Stimulated activated naive B cell treated with anti-CD40 and anti-IgM and Interleukin-4, amounts not matched to agents 10 μg/mL and 1 μg/mL and 100 μg/mL, for 72 hours (primary cell): ENCODE results near the gene ARL4D.
A peak's percentile ranks its signal among the peaks of the same experiment; 100 is the strongest.

ENCODE experiments used
- ATAC-seq, 2 donors: fragments of 150-1000 bp; cut with Tn5 transposase; replicated peaks; 2 replicates each; pipeline ENCODE4 v1.10.0; 2021; ENCODE audit warnings: moderate library complexity in 1 of 2
- DNase-seq: peaks from one replicate; pipeline ENCODE4 v3.0.0; 2021
- H3K27ac Mint-ChIP-seq: one replicate; pipeline ENCODE4 v1.8.0; 2022; ENCODE audit warnings: mild to moderate bottlenecking, mixed read lengths
- H3K27me3 Mint-ChIP-seq, 2 donors: one replicate each; pipeline ENCODE4 v1.8.0; 2022; ENCODE audit warnings: mixed read lengths in 2 of 2
- H3K36me3 Mint-ChIP-seq, 2 donors: one replicate each; pipeline ENCODE4 v1.8.0; 2022; ENCODE audit warnings: mixed read lengths in 2 of 2, mild to moderate bottlenecking in 1 of 2
- H3K4me1 Mint-ChIP-seq, 2 donors: one replicate each; pipeline ENCODE4 v1.8.0; 2022; ENCODE audit warnings: mixed read lengths in 2 of 2, mild to moderate bottlenecking in 1 of 2
- H3K4me3 Mint-ChIP-seq, 2 donors: one replicate each; pipeline ENCODE4 v1.8.0; 2022; ENCODE audit warnings: mild to moderate bottlenecking in 2 of 2, mixed read lengths in 2 of 2, moderate library complexity in 1 of 2
- H3K9me3 Mint-ChIP-seq, 2 donors: one replicate each; pipeline ENCODE4 v1.8.0; 2022; ENCODE audit warnings: mixed read lengths in 2 of 2, mild to moderate bottlenecking in 1 of 2

Gene ARL4D

GRCh38 chr17:43398724-43399595 lies at the start of gene ARL4D:
Gene ARL4D (plus strand): TSS chr17:43398993. CDS start chr17:43399733, 740 bp downstream.
- no peaks in the 10 kb centered on the region for H3K9me3 Mint-ChIP-seq
- no peaks in the 10 kb centered on the region for H3K36me3 Mint-ChIP-seq
- ATAC-seq: peak; percentile 83 to 85
- peak within 1 kb of the TSS; percentile 95 to 97 for H3K4me3 Mint-ChIP-seq
- peak within 1 kb of the TSS; percentile 97 for H3K27ac Mint-ChIP-seq
- peaks cover 26 to 35% of the 10 kb centered on the region in 2 donors for H3K4me1 Mint-ChIP-seq
- DNase-seq: peak; percentile 58
- H3K27me3 Mint-ChIP-seq: no peaks in the 10 kb centered on the region

- Mint-ChIP-seq H3K27me3 (no peaks in the 10 kb centered on the region), H3K9me3 (peaks cover 21 to 22% of the 10 kb centered on the region in 2 donors), H3K36me3 (peaks cover 29 to 31% of the 10 kb centered on the region in 2 donors), H3K27ac (no peak overlapping the region), H3K4me1 (peaks cover 0 to 5% of the 10 kb centered on the region in 2 donors), H3K4me3 (no peak overlapping the region)
- ATAC-seq (no peak), DNase-seq (no peak)
Observed at GRCh38 chr17:43349142-43349541, 49.7 kb upstream of the ARL4D start.

- Mint-ChIP-seq H3K27ac (peak overlapping the region; percentile 47), H3K9me3 (peaks cover 21 to 22% of the 10 kb centered on the region in 2 donors), H3K36me3 (peaks cover 27% of the 10 kb centered on the region in 2 donors), H3K4me1 (peaks cover 5% of the 10 kb centered on the region in 2 donors), H3K4me3 (no peak overlapping the region), H3K27me3 (no peaks in the 10 kb centered on the region)
- DNase-seq: no peak
- ATAC-seq: no peak
Observed at GRCh38 chr17:43350888-43351361, 47.9 kb upstream of the ARL4D start.

- DNase-seq (no peak), ATAC-seq (no peak)
- no peaks in the 10 kb centered on the region for H3K27me3 Mint-ChIP-seq
- peaks cover 5 to 8% of the 10 kb centered on the region in 2 donors for H3K4me1 Mint-ChIP-seq
- peaks cover 21 to 22% of the 10 kb centered on the region in 2 donors for H3K9me3 Mint-ChIP-seq
- peaks cover 27% of the 10 kb centered on the region in 2 donors for H3K36me3 Mint-ChIP-seq
- no peak overlapping the region for H3K4me3 Mint-ChIP-seq
- no peak overlapping the region for H3K27ac Mint-ChIP-seq
Observed at GRCh38 chr17:43351691-43352090, 47.1 kb upstream of the ARL4D start.

GRCh38 chr17:43352579-43353331 lies 46.0 kb upstream of the ARL4D start:
- H3K9me3 Mint-ChIP-seq: peaks cover 13 to 16% of the 10 kb centered on the region in 2 donors
- H3K27ac Mint-ChIP-seq: no peak overlapping the region
- H3K4me3 Mint-ChIP-seq: no peak overlapping the region
- no peaks in the 10 kb centered on the region for H3K27me3 Mint-ChIP-seq
- DNase-seq: no peak
- peaks cover 16 to 17% of the 10 kb centered on the region in 2 donors for H3K36me3 Mint-ChIP-seq
- no peak for ATAC-seq
- H3K4me1 Mint-ChIP-seq: peaks cover 5 to 13% of the 10 kb centered on the region in 2 donors

- H3K4me1 Mint-ChIP-seq: peaks cover 5 to 13% of the 10 kb centered on the region in 2 donors
- H3K27ac Mint-ChIP-seq: no peak overlapping the region
- H3K9me3 Mint-ChIP-seq: peaks cover 12 to 15% of the 10 kb centered on the region in 2 donors
- H3K27me3 Mint-ChIP-seq: no peaks in the 10 kb centered on the region
- peaks cover 15% of the 10 kb centered on the region in 2 donors for H3K36me3 Mint-ChIP-seq
- DNase-seq (no peak), ATAC-seq (no peak)
- no peak overlapping the region for H3K4me3 Mint-ChIP-seq
Observed at GRCh38 chr17:43353393-43353792, 45.4 kb upstream of the ARL4D start.

GRCh38 chr17:43354371-43354770 lies 44.4 kb upstream of the ARL4D start:
- H3K36me3 Mint-ChIP-seq: peaks cover 10 to 11% of the 10 kb centered on the region in 2 donors
- DNase-seq: no peak
- no peak overlapping the region for H3K27ac Mint-ChIP-seq
- H3K4me3 Mint-ChIP-seq: no peak overlapping the region
- no peak for ATAC-seq
- H3K9me3 Mint-ChIP-seq: peaks cover 8 to 10% of the 10 kb centered on the region in 2 donors
- no peaks in the 10 kb centered on the region for H3K27me3 Mint-ChIP-seq
- H3K4me1 Mint-ChIP-seq: peaks cover 5 to 17% of the 10 kb centered on the region in 2 donors

- Mint-ChIP-seq H3K27me3 (peaks cover 4 to 5% of the 10 kb centered on the region in 2 donors), H3K4me3 (no peak overlapping the region)
Observed at GRCh38 chr17:43356450-43356849, 42.3 kb upstream of the ARL4D start.

GRCh38 chr17:43356999-43357398 lies 41.8 kb upstream of the ARL4D start:
- DNase-seq (no peak), ATAC-seq (no peak)
- no peak overlapping the region for H3K4me3 Mint-ChIP-seq
- H3K36me3 Mint-ChIP-seq: peaks cover 6 to 13% of the 10 kb centered on the region in 2 donors
- H3K27ac Mint-ChIP-seq: no peak overlapping the region
- peaks cover 6% of the 10 kb centered on the region in 2 donors for H3K27me3 Mint-ChIP-seq
- H3K4me1 Mint-ChIP-seq: peaks cover 18 to 43% of the 10 kb centered on the region in 2 donors
- H3K9me3 Mint-ChIP-seq: peaks cover 0 to 1% of the 10 kb centered on the region in 2 donors

More at GRCh38 chr17:43356450-43356849, 42.3 kb upstream of the ARL4D start:
- Mint-ChIP-seq H3K27ac (no peak overlapping the region), H3K4me1 (peaks cover 16 to 37% of the 10 kb centered on the region in 2 donors), H3K36me3 (peaks cover 10 to 12% of the 10 kb centered on the region in 2 donors), H3K9me3 (peaks cover 0 to 3% of the 10 kb centered on the region in 2 donors)
- no peak for DNase-seq
- no peak for ATAC-seq

GRCh38 chr17:43359469-43360110 lies 39.2 kb upstream of the ARL4D start:
- peaks cover 19 to 55% of the 10 kb centered on the region in 2 donors for H3K4me1 Mint-ChIP-seq
- H3K9me3 Mint-ChIP-seq: peaks cover 0 to 1% of the 10 kb centered on the region in 2 donors
- ATAC-seq (no peak), DNase-seq (no peak)
- peak overlapping the region; percentile 100 for H3K27ac Mint-ChIP-seq
- peaks cover 5 to 13% of the 10 kb centered on the region in 2 donors for H3K36me3 Mint-ChIP-seq
- H3K4me3 Mint-ChIP-seq: peak overlapping the region; percentile 84 to 89
- H3K27me3 Mint-ChIP-seq: peaks cover 6% of the 10 kb centered on the region in 2 donors

- Mint-ChIP-seq H3K27me3 (peaks cover 6% of the 10 kb centered on the region in 2 donors), H3K4me3 (peak overlapping the region; percentile 84 to 89), H3K27ac (peak overlapping the region; percentile 100), H3K9me3 (peaks cover 0 to 1% of the 10 kb centered on the region in 2 donors), H3K4me1 (peaks cover 22 to 59% of the 10 kb centered on the region in 2 donors), H3K36me3 (peaks cover 5 to 13% of the 10 kb centered on the region in 2 donors)
- ATAC-seq (peak; percentile 53 to 54), DNase-seq (no peak)
Observed at GRCh38 chr17:43360376-43360738, 38.4 kb upstream of the ARL4D start.

- peaks cover 0 to 1% of the 10 kb centered on the region in 2 donors for H3K9me3 Mint-ChIP-seq
- ATAC-seq: peak; percentile 84 to 87
- H3K27me3 Mint-ChIP-seq: peaks cover 6% of the 10 kb centered on the region in 2 donors
- peak; percentile 95 for DNase-seq
- H3K4me1 Mint-ChIP-seq: peaks cover 24 to 57% of the 10 kb centered on the region in 2 donors
- peak overlapping the region; percentile 84 to 89 for H3K4me3 Mint-ChIP-seq
- peak overlapping the region; percentile 100 for H3K27ac Mint-ChIP-seq
- H3K36me3 Mint-ChIP-seq: peaks cover 5 to 13% of the 10 kb centered on the region in 2 donors
Observed at GRCh38 chr17:43360739-43361505, 37.9 kb upstream of the ARL4D start.
